Measurements from ENCODE around the gene LSR.

Gene LSR

DNA sequence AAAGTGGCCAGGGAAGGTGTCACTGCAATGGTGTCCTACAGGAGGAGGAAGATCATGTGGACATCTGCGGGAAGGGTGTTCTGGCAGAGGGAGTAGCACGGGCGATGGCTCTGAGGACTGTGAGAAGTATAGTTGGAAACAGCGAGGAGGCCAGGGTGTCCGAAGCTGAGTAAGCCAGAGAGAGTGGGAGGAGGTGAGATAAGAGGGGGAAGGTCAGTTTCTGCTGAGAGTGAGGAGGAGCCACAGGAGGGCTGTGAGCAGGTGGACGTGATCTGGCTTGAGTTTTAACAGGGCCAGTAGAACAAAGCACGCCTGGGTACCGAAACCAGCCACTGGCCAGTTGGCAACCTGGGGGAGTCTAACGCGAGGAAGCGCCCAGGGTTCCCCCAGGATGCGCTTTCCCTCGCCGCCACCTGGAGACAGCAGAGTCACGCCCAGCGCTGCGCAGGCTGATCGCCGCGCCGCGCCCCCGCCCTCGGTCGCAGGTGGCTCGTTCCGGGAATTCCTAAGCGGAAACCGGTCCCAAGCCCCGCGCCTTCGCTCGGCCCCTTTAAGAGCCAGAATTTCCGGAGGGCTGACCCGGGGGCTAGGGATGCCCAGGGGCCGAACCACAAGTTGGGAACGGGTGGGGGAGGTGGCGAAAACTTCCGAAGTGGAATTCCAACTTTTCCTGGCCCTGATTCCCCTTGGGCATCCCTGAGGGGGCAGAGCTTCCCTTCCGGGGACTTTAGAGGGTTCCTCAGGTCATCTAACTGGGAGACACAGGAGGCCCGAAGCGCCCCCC, 1.1 kb upstream of the LSR start:
- DNase-seq (ENCODE audit: low spot score), result no peak

DNA sequence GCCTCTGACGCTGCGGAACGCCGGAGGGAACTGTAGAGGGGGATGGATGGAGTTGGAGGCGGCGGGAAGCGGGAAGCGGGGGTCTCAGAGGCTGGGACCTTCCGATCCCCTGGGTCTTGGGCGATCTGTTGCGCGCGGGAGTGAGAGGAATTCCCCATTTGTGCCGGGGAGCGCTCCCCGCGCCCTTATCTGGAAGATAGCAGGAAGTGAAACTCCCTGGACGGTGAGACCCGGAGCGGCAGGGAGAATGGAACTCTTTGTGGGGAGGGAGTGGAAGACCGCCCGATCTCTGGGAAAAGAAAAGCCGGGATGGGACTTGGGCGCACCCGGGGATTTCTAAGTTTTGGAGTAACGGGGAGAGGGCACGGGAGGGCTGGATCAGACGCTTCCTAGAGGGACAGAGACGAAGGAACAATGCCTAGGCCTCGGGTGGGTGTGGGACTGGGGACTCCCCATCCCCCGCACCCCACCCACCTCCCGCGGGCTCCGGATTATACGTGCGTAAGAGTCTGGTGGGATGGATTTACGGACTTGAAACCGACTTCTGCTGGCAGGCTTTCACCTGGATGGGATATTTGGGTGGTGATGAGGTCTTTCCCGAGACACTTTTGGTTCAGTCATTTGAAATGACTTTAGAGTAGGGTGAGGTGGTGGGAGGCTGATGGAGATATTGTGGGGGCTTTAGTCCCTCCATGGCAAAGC, 495 bp downstream of the LSR start:
- no peak for DNase-seq (ENCODE audit: low spot score)

DNA sequence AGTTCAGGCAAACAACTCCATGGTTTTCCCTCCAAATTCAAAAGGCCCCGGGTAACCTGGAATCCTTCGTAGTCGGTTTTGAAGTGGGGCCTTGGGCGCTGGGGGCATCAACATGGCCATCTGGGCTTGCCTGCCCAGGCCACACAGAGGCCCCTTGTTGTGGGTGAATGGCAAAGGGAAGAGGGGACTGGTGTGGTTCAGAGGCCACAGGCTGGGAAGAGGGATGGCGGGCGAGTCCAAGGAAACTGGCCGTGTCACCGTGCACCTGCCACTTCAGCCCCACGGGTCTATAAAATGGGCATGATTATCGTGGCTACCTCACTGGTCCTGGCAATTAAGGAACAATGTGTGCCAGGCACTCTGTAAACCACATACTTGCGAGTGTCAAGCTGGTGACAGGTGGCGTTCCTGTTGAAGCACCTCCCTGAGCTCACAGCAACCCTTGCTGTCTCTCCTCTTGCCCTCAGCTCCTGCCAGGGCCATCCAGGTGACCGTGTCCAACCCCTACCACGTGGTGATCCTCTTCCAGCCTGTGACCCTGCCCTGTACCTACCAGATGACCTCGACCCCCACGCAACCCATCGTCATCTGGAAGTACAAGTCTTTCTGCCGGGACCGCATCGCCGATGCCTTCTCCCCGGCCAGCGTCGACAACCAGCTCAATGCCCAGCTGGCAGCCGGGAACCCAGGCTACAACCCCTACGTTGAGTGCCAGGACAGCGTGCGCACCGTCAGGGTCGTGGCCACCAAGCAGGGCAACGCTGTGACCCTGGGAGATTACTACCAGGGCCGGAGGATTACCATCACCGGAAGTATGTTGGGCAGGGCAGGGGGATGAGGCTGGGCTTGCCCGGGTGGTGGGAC, 1.3 kb downstream of the LSR start:
- no peak for DNase-seq (ENCODE audit: low spot score)

DNA sequence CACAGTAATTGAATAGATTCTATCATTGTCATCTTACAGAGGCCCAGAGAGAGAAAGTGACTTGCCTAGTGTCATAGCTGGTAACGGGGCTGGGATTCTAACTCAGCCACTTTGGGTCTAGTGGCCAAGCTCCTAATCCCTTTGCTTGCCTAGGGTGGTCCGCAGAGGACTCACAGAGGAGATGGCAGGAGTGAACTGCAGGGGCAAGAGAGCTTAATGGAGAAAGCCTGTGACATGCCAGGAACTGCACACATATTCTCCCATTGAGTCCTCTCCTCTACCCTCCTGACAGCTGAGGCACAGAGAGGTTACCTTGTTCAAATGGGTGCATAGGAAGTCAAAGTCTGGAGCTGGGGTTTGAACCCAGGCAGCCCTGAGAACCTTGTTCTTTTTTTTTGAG, 2.7 kb downstream of the LSR start:
- no peak for DNase-seq (ENCODE audit: low spot score)

DNA sequence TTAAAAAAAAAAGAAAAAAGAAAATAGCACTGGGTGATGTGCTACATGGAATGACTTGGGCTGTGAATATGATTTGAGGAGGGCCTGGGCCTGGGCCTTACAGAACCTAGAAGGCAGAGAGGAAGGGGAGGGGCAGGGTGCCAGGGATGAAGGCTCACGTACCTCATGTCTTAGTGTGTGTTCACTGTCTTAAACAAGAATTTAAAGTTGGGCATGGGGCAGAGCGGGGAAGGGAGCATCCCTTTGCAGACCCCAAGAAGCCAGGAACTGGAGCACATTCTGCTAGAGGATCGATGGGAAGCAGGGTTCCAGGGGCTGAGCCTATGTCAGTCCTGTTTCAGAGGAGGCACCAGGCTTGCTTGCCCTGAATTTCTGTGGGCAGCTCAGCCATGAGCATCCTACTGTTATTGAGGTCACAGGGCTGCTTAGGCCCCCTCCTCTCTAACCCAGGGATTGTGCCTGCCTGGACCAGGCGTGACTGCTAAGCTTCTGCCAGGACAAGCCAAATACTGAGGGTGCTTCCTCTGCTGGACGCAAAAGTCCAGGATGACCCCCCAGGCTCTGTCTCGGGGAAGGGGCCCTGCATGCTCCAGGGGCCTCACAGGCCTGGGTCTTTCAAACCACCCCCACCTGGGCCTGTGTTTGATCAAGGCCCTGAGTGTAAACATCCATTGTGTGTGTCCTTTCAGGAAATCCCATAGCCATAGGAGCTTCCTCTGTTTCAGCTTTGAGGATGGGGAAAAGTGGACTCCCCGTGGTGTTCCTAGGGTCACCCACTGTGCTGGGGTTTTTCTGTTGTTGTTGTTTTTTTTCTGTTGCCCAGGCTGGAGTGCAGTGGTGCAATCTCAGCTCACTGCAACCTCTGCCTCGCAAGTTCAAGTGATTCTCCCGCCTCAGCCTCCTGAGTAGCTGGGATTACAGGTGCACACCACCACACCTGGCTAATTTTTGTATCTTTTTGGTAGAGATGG, 4.8 kb downstream of the LSR start:
- no peak for DNase-seq (ENCODE audit: low spot score)

DNA sequence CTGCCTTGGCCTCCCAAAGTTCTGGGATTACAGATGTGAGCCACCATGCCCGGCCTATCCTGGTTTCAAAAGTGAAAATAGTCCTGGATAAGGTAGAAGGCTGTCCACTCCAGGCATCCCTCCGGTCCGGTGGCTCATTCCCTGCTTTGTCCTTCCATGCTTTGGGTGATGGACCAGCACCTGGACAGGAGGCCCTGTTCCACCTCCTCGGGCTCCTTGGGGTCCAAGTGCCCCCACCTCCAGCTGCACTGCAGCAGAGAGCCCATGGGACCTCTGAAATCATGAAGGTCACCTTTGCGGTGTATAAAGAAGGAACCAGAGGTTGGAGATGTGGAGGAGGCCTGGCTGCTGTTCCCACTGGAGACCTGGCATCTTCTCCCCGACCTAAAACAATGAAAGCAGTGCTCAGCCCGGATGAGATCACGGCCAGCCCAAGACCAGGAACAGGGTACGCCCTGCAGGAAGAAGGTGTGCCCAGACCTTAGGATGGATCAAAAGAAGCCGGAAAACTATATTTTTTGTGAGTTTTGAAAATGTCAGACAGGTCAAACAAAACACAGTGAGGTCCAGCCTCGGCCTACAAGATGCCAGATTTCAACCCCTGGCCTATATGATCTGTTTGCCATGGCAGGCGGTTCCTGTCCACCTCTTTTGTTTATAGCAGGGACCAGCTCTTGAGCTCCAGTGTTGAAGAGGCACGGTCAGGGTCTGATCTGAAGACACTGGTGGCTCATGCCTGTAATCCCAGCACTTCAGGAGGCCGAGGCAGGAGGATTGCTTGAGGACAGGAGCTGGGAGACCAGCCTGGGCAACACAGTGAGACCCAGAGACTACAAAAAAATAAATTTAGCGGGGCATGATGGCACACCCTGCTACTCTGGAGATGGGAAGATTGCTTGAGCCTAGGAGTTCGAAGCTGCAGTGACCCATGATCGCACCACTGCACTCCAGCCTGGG, 5.8 kb downstream of the LSR start:
- DNase-seq (ENCODE audit: low spot score), result no peak

DNA sequence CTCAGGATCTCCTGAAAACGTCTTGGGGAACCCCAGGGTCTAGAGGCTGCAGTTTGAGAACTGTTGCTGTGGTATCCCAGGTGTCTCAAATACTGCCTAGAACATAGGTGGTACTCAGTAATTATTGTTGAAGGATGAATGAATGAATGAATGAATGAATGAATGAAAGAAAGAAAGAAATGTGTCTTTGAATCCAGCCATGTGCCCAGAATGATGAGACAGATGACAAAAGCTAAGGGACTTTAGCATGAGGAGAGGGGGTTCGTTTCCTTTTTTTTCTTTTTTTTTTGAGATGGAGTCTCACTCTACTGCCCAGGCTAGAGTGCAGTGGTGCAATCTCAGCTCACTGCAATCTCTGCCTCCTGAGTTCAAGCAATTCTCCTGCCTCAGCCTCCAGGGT, 7.8 kb downstream of the LSR start:
- no peak for DNase-seq (ENCODE audit: low spot score)

DNA sequence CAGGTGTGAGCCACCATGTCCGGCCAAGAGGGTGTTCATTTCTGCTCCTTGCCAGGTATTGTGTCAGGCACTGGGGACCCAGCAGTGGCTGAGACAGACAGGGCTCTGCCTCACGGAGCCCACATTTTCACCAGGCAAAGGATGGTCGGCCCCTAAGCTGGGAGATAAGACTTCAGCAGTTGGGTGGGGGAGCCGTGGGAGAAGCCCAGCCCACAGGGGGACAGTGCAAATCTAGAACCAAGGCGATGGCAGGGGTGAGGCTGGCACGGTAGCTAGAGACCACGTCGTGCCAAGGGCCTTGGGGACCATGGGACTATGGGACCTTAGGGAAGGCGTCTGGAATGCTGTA, 8.3 kb downstream of the LSR start:
- DNase-seq (ENCODE audit: low spot score), result no peak

DNA sequence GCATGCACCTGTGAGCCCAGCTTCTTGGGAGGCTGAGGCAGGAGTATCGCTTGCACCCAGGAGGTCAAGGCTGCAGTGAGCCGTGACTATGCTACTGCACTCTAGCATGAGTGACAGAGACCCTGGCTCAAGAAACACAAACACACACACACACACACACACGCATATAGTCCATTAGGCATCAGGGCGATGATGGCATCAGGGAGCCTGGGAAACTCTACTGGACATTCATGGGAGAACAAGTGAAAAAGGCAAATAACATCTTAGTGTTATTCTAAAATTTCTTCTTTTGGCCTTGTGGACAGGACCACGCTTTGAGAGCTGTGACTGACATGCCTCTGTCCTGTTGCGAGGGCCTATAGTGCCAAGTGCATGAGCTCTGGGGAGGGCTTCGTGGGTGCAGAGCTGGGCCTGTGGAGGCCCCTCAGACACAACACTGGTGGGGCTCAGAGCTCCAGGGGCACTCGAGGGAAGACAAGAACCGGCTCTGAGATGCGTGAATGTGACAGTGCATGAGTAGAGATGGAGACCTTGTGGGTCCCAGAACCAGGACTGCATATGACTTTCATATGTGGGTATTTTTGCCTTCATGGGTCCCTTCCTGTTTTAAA, 12.0 kb downstream of the LSR start:
- DNase-seq (ENCODE audit: low spot score), result no peak

DNA sequence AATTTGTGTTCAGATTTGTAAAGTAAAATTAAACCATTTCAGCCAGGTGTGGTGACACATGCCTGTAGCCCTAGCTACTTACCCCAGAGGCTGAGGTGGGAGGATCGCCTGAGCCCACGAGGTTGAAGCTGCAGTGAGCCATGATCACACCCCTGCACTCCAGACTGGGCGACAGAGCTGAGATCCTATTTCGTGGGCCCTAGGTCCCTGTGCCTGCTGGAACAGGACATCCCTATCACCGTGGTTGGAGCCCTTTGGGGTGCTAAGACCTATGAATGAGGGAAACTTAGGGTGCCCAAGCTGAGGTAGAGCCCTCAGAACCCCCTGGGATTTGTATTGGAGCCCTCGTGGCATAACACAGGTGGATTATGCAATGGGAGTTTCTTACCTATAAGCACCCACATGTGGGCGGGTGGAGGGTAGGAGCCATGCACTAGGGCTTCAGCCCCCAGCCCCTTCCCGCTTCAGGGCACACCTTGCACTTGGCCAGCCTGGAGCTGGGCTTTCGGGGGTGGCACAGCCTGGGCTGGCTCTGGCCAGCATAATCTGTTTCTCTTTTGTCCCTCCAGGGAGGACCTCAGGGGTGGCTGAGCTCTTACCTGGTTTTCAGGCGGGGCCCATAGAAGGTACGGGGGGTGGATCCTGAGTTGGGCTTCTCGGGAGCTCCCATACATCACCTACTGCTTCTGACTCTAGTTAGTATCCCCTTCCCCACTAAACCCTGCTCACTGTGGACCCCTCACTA, 12.7 kb downstream of the LSR start:
- DNase-seq (ENCODE audit: low spot score), result no peak

DNA sequence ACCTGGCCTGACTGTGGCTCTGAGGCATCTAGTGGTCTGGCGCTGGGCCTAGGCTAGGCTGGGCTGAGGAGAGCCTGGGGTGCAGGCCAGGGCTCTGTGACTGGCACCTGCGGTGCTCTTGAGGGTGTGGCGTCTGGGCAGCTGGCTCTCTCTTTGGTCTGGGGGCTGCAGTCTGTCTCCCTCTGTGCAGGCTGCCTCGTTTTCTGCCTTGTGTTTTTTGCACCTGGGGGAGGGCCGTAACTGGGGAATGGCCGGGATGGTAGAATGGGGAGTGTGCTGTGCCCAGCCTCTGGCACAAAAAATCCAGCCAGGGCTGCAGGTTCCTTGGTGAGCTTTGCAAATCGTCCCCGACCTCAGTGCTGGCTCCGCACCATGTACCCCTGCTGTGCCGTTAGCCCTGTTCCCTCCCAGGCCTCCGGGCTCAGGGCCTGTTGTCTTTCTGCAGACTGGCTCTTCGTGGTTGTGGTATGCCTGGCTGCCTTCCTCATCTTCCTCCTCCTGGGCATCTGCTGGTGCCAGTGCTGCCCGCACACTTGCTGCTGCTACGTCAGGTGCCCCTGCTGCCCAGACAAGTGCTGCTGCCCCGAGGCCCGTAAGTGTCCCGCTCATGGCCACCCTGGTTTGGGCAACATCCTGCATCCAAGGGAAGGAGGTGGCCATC, 13.4 kb downstream of the LSR start:
- DNase-seq (ENCODE audit: low spot score), result no peak

DNA sequence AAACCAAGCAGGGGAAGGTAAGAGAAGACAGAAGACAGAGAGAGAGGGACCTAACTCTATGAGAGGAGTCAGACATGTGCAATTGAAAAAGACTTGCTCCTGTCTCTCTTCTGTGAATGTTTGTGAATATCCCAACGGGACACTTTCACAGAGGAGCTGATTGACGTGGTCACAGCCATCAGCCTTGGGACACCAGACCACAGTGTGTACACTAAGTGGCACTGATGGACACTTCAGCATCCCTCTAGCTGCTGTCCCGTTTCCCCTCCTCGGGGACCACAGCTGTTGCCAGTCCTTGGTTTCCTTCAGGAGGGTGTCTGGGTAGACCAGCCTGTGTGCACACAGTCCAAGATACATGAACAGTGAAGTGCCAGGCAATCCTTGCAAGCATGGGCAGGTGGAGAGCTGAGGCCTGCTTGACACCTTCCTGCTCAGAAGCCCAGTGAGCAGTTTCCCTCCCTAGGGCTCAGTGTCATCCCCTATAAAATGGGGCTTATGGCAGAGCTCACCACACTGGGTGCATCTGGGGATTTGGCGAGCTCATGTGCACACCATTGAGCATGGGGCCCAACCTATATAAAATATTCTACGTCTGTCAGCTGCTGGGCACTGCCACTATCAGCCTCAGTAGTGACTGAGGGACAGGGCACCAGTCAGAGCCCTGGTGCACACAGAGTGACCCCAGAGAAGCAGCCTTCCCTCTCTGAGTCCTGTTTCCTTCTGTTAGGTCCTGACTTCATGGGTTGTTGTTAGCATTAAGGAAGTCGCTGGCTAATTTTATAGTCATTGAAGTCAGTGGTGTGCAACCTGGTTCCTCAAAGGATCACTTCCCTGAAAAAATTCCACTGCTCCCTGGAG, 15.7 kb downstream of the LSR start:
- no peak for DNase-seq (ENCODE audit: low spot score)

DNA sequence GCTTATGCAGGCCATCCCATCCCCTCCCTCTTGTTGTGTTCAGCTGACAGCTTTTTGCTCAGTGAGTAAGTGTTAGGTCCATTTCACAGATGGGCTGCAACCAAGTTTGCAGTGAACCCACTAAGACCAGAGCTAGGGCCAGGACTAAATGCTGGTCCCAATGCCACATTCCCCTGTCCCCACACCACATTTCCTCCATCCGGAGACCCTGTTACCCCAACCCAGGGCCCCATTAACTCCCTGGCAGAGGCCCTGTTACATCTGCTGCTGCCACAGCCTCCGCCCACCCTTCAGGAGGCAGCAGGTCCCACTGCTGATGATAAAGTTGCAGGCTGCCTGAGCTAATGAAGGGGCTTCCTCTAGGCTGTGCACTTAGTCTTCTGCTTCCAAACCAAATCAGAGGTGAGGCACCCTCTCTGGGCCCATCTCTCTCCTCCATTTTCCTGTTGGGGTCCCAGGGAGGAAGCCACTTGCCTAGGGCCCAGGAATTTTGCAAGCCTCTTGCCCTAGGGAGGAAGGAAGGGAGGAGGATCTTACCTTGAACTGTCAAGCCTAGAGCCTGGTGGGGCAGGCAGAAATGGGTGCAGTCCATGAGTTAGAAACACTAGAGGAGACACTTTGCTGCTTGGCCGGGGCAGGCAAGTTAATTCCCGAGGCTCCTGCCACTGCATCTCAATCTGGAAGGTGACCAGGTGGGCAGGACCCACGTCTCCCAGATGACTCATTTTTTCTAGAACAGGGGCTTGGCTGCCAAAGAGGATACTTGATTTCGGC, 16.5 kb downstream of the LSR start:
- DNase-seq (ENCODE audit: low spot score), result no peak

DNA sequence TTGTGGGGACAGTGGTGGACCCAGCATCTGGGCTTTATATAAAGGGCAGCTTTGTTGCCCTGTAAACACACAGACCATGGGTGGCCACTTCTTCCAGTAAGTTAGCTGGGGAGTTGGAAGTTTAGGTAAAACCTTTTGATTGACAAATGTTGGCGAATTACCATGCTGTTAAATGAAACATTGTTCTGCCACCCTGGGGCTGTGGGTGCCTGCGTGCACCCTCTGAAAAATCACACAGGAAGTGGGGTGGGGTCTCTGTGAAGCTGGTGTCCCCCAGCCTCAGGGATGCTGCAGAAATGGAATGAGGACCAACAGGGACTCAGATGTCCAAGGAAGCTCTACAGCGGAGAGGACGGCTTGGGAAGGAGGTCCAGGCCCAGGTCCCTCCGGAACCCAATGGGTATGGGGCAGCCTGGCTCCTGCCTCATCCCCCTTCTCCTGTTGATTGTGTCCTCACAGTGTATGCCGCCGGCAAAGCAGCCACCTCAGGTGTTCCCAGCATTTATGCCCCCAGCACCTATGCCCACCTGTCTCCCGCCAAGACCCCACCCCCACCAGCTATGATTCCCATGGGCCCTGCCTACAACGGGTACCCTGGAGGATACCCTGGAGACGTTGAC, 17.2 kb downstream of the LSR start:
- no peak for DNase-seq (ENCODE audit: low spot score)

DNA sequence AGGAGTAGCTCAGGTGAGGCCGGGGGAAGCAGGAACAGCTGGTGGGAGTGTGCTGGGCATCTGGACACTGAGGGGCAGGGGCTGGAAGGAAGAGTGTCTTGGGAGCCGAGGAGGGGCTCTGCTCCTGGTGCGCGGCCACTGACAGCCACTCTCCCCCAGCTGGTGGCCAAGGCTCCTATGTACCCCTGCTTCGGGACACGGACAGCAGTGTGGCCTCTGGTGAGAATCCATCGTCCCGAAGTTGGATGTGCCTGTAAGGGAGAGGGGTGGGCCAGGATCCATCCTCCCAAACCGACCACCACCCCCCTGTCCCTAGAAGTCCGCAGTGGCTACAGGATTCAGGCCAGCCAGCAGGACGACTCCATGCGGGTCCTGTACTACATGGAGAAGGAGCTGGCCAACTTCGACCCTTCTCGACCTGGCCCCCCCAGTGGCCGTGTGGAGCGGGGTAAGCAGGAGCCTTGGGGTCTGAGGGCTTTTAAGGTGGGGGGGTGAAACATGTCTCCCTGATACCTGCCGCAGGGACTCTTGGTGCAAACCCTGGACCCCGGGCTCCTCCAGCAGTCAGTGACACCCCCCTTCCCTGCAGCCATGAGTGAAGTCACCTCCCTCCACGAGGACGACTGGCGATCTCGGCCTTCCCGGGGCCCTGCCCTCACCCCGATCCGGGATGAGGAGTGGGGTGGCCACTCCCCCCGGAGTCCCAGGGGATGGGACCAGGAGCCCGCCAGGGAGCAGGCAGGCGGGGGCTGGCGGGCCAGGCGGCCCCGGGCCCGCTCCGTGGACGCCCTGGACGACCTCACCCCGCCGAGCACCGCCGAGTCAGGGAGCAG, 17.9 kb downstream of the LSR start:
- no peak for DNase-seq (ENCODE audit: low spot score)

DNA sequence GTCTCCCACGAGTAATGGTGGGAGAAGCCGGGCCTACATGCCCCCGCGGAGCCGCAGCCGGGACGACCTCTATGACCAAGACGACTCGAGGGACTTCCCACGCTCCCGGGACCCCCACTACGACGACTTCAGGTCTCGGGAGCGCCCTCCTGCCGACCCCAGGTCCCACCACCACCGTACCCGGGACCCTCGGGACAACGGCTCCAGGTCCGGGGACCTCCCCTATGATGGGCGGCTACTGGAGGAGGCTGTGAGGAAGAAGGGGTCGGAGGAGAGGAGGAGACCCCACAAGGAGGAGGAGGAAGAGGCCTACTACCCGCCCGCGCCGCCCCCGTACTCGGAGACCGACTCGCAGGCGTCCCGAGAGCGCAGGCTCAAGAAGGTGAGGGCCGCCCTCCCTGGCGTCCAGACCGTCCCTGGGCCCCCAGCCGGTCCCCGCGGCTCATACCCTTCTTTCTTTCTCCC, 18.6 kb downstream of the LSR start:
- DNase-seq (ENCODE audit: low spot score), result no peak
